Transverse colon (tissue), 4 donors: ENCODE results near the gene ABCC9. TPM values are rescaled to one million over a fixed set of nuclear protein-coding genes. Genes with fewer than 3 reads are reported as not detected.

Experiments used
- DNase-seq: peaks from one replicate; pipeline ENCODE4 v3.0.0-alpha.2; 2019
- H3K27ac ChIP-seq, 4 donors: fragments of 200-600 bp; sonication (generic); 2 replicates each; pipeline ENCODE4 v1.5.1; 2016 to 2018; ENCODE audit warnings: inconsistent platforms in 4 of 4
- H3K27me3 ChIP-seq: fragments of 200-600 bp; sonication (generic); 2 replicates; pipeline ENCODE4 v1.5.1; 2017; ENCODE audit warnings: inconsistent platforms
- H3K36me3 ChIP-seq, 4 donors: fragments of 200-600 bp; sonication (generic); 2 replicates each; pipeline ENCODE4 v1.5.1; 2017 to 2019; ENCODE audit warnings: inconsistent platforms in 4 of 4
- H3K4me1 ChIP-seq, 4 donors: fragments of 200-600 bp; sonication (generic); 2 replicates each; pipeline ENCODE4 v1.5.1; 2017 to 2020; ENCODE audit warnings: inconsistent platforms in 4 of 4
- H3K4me3 ChIP-seq, 4 donors: fragments of 200-600 bp; sonication (generic); 1 replicate in 1 of 4; 2 replicates in 3 of 4; pipeline versions ENCODE4 v1.5.1 to v1.6.1; 2017 to 2019; ENCODE audit warnings: inconsistent platforms in 4 of 4
- H3K9me3 ChIP-seq, 2 donors: fragments of 200-600 bp; sonication (generic); 2 replicates each; pipeline ENCODE4 v1.5.1; 2017 to 2019; ENCODE audit warnings: inconsistent platforms in 2 of 2
- EP300 ChIP-seq: sonication (generic); formaldehyde crosslinking; IDR thresholded peaks from one replicate; pipeline ENCODE4 v1.6.1; 2017; ENCODE audit warnings: antibody characterized with exemption, low read depth
- POLR2A ChIP-seq: fragments of 450-650 bp; IDR thresholded peaks from one replicate; pipeline ENCODE4 v1.6.1; 2016; ENCODE audit warnings: antibody characterized with exemption, mild to moderate bottlenecking, moderate library complexity
- POLR2AphosphoS5 ChIP-seq, 3 donors: sonication (generic); formaldehyde crosslinking; IDR thresholded peaks; one replicate each; pipeline ENCODE4 v1.6.1; 2016; ENCODE audit warnings: antibody characterized with exemption in 3 of 3
- WGBS, 2 donors: methylation state at CpG; one replicate each; pipeline ENCODE4 v1.1.5; 2018; ENCODE audit warnings: low coverage in 1 of 2; 5-methylcytosine and 5-hydroxymethylcytosine counted together
- in situ Hi-C, 4 donors: fragments of 200-750 bp; cut with MboI; loops; one replicate each; pipeline versions ENCODE4 v1.15.0 to v1.15.1; 2017; ENCODE audit warnings: low sequenced_read_pairs in 3 of 4, low pct_ligation_motif_present in 1 of 4, low pct_unique_long_range_greater_than_20kb in 1 of 4
- intact Hi-C: fragments of 100-400 bp; cut with DNase I; formaldehyde crosslinking; loops from one replicate; pipeline ENCODE4 v1.15.1; 2023; ENCODE audit warnings: low total_unique reads
- total RNA-seq, 4 donors: library from RNA; depleted of rRNA; stranded (reverse); fragments of >200 nt; gene quantifications; one replicate each; pipeline ENCODE4 v1.1.0, GENCODE V29; 2016
- TF ChIP-seq, protein P1 (sequence below), 5 experiments: fragments of 200-600 bp in 3 of 5; fragments of 450-650 bp in 2 of 5; sonication (generic) in 3 of 5; IDR thresholded peaks; 1 replicate in 2 of 5; 2 replicates in 3 of 5; pipeline ENCODE4 v1.5.1; 2016 to 2017; ENCODE audit warnings: antibody characterized with exemption in 5 of 5, inconsistent platforms in 3 of 5, mild to moderate bottlenecking in 2 of 5, moderate library complexity in 1 of 5

The ABCC9 gene
- total RNA-seq = 10 to 100 TPM in 1 of 4 donors, 1 to 10 TPM in 3; 5.2 to 10.2 (median 8.0) TPM

DNA sequence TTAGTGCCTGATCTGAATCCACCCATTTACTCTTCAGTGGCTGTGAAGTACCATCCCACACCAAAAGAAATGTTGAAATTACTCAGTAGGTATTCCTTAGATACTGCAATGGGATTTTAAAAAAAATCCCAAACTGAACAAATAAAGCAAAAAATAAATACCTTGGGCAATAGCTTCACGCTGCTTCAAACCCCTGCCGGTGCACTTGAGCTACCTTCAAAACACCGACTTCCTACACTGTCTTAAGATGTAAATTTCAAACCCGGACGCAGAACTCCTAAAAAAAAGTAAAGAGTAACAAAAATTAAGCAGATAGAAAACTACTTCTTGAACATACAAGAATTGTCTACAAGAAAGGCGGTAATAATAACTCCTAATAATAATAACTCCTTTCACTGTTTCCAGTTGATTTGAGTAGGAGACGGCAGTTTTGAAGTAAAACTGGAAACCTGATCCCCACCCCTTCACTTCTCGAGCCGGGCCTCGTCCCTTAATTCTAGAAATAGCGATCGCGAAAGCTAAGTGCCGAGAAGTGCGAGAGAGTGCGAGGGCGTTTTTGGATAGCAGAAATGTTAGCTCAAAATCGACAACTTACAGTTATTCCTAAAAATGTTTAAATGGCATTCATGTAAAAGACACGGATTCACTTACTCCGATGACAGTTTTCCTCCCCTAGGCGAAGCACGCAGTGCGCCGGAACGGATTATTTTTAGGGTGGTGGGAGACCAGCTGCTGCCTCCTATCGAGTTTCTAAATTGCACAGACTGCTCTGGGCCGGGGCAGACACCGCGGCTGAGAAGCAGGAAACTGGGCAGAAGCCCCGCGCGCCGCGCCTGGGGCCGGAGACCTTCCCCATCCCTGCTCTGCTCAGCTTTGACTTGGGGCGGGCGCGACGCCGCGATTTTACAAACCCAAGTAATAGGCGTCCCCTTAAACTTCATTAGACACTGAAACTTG, at the start of gene ABCC9:
Gene ABCC9 (minus strand): TSS at position 878 of the 957 bp plus-strand sequence. CDS start 4,752 bp downstream, outside the sequence.
- H3K4me1 ChIP-seq = peaks cover 0 to 13% (median 2%) of the 10 kb centered on the region in 4 donors
- peaks cover 48% of the 10 kb centered on the region for H3K27me3 ChIP-seq
- peak in 1 of 3 donors; percentile 21 for TF ChIP-seq POLR2AphosphoS5 (IDR thresholded peaks at IDR 0.05)
- no peak for TF ChIP-seq EP300
- TF ChIP-seq POLR2A = no peak
- TF ChIP-seq, protein P1, sequence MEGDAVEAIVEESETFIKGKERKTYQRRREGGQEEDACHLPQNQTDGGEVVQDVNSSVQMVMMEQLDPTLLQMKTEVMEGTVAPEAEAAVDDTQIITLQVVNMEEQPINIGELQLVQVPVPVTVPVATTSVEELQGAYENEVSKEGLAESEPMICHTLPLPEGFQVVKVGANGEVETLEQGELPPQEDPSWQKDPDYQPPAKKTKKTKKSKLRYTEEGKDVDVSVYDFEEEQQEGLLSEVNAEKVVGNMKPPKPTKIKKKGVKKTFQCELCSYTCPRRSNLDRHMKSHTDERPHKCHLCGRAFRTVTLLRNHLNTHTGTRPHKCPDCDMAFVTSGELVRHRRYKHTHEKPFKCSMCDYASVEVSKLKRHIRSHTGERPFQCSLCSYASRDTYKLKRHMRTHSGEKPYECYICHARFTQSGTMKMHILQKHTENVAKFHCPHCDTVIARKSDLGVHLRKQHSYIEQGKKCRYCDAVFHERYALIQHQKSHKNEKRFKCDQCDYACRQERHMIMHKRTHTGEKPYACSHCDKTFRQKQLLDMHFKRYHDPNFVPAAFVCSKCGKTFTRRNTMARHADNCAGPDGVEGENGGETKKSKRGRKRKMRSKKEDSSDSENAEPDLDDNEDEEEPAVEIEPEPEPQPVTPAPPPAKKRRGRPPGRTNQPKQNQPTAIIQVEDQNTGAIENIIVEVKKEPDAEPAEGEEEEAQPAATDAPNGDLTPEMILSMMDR (IDR thresholded peaks at IDR 0.05) = no peak
- intact Hi-C loops (loop anchor here (2.0 kb wide), 2 partner anchors 46 to 168 kb away; no protein-coding TSS in a partner anchor), in situ Hi-C loops (no loop called here)
- peak within 1 kb of the TSS; percentile 0 to 48 (median 27) for H3K4me3 ChIP-seq
- DNase-seq = peak; percentile 13
- WGBS, 2 donors = 7 to 9% methylated on average over 12 to 42 of the region's 42 CpGs
- H3K27ac ChIP-seq = peak within 1 kb of the TSS; percentile 62 to 83 (median 73)
- H3K9me3 ChIP-seq = no peaks in the 10 kb centered on the region
- H3K36me3 ChIP-seq = no peaks in the 10 kb centered on the region

DNA sequence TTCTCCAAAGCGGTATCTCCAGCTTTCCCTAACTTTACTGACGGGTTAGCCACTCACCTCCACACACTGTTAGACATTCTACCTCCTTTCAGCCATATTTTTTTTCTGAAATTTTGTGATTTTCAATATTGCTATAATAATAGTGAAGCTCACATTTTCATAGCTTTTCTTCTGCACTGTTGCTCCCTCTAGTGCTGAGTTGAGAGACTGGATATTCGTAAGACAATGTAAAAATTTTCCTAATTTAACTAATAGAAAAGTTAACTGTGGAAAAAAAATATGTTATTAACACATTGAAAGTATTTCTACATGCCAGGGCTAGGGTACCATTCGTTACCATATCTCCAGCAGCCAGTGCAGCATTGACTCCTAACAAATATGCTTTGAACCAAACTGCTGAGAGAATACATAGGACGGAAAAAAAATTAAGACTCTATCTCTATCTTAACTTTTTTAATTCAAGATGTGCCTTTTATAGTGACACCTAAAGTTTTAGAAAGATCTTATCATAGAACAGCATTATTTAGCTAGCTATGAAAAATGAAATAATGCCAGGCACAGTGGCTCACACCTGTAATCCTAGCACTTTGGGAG, 48.7 kb upstream of the ABCC9 start:
- TF ChIP-seq, protein P1 (IDR thresholded peaks at IDR 0.05) = peak; percentile 30 to 57 (median 47)
- TF ChIP-seq POLR2A (no peak), POLR2AphosphoS5 (IDR thresholded peaks at IDR 0.05) (no peak)
- no peak for DNase-seq

DNA sequence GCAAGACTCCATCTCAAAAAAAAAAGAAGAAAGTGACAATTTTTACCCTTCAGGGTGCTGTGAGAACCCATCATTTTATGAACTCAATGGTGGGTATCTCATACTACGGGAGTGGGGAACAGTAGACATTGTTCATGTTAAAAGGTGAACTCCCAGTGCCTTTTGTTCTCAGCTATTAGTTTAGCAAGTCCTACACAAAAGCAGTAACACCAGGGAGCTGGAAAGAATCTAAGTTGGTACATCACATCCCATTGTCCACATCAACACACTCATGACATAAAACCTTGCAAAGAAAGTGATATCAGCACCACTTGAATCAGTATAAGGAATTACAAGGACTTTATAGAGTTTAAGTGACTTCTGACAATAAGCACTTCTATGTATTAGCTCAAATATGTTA, 47.4 kb upstream of the ABCC9 start:
- 86 to 91% methylated on average over 1 of the region's 1 CpG for WGBS, 2 donors
- Histone ChIP-seq H3K36me3 (no peaks in the 10 kb centered on the region), H3K4me1 (peaks cover 0 to 7% (median 1%) of the 10 kb centered on the region in 4 donors), H3K27me3 (no peaks in the 10 kb centered on the region), H3K27ac (no peak overlapping the region), H3K4me3 (no peak overlapping the region), H3K9me3 (no peaks in the 10 kb centered on the region)
- intact Hi-C loops = loop anchor here (10.0 kb wide), 1 partner anchor 294 kb away; no protein-coding TSS in a partner anchor
- TF ChIP-seq, protein P1 (IDR thresholded peaks at IDR 0.05) = no peak
- no peak for TF ChIP-seq EP300
- TF ChIP-seq POLR2A = no peak
- no peak for TF ChIP-seq POLR2AphosphoS5 (IDR thresholded peaks at IDR 0.05)
- in situ Hi-C loops = no loop called here
- DNase-seq = no peak

More for the DNA sequence above, 48.7 kb upstream of the ABCC9 start:
- WGBS, 2 donors = 53 to 54% methylated on average over 5 of the region's 5 CpGs
- H3K27ac ChIP-seq = no peak overlapping the region
- peaks cover 0 to 7% (median 1%) of the 10 kb centered on the region in 4 donors for H3K4me1 ChIP-seq
- intact Hi-C loops (loop anchor here (10.0 kb wide), 1 partner anchor 295 kb away; no protein-coding TSS in a partner anchor), in situ Hi-C loops (loop anchor here in 1 of 4 donors (10.0 kb wide), 1 partner anchor 295 kb away; no protein-coding TSS in a partner anchor)
- H3K9me3 ChIP-seq = no peaks in the 10 kb centered on the region
- no peak overlapping the region for H3K4me3 ChIP-seq
- no peaks in the 10 kb centered on the region for H3K27me3 ChIP-seq
- H3K36me3 ChIP-seq = no peaks in the 10 kb centered on the region

DNA sequence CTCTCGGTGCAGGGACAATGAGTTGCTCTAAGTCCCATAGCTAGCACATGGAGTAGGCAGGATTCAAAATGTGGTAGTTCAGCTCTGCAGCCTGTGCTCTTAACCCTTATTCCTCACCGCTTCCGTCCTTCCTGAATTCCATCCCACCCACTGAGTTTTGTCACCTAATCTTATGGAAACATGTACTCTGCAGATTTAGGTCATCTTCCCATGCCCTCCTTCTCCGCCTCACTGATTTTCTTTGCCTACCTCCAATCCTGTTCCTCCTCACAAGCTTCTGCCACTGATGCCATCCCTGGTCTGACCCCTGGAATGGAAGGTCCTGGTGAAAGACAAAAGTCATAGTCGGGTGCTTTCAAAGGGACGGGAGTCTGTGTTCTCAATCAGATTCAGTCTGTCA, 46.5 kb upstream of the ABCC9 start:
- in situ Hi-C loops (no loop called here), intact Hi-C loops (loop anchor here (10.0 kb wide), 1 partner anchor 293 kb away; no protein-coding TSS in a partner anchor)
- TF ChIP-seq POLR2AphosphoS5 (IDR thresholded peaks at IDR 0.05) = no peak
- no peak for TF ChIP-seq POLR2A
- no peak for TF ChIP-seq EP300
- TF ChIP-seq, protein P1 (IDR thresholded peaks at IDR 0.05) = no peak
- Histone ChIP-seq H3K4me3 (no peak overlapping the region), H3K9me3 (no peaks in the 10 kb centered on the region), H3K36me3 (no peaks in the 10 kb centered on the region), H3K4me1 (peaks cover 0 to 2% (median 1%) of the 10 kb centered on the region in 4 donors), H3K27me3 (no peaks in the 10 kb centered on the region), H3K27ac (no peak overlapping the region)
- no peak for DNase-seq
- 94 to 96% methylated on average over 6 of the region's 6 CpGs for whole genome bisulfite sequencing, 2 donors
